Testis (tissue), 2 donors: Measurements from ENCODE around the gene BPIFB2.

Experiments used
- CTCF ChIP-seq, 3 experiments: fragments of 450-650 bp in 2 of 3; fragments of 200-600 bp in 1 of 3; sonication (generic) in 1 of 3; IDR thresholded peaks; one replicate each; pipeline ENCODE4 v1.5.1; 2016 to 2019; ENCODE audit warnings: antibody characterized with exemption in 3 of 3, mild to moderate bottlenecking in 2 of 3, moderate library complexity in 1 of 3
- POLR2A ChIP-seq: fragments of 450-650 bp; IDR thresholded peaks from one replicate; pipeline ENCODE4 v1.6.1; 2017; ENCODE audit warnings: antibody characterized with exemption, mild to moderate bottlenecking, moderate library complexity

- TF ChIP-seq POLR2A: no peak
- no peak for TF ChIP-seq CTCF (IDR thresholded peaks at IDR 0.05)
Observed at GRCh38 chr20:33034115-33034514, 26.6 kb downstream of the BPIFB2 start.
